ENCODE results near the gene HOXA9.

HOXA9 gene

DNA sequence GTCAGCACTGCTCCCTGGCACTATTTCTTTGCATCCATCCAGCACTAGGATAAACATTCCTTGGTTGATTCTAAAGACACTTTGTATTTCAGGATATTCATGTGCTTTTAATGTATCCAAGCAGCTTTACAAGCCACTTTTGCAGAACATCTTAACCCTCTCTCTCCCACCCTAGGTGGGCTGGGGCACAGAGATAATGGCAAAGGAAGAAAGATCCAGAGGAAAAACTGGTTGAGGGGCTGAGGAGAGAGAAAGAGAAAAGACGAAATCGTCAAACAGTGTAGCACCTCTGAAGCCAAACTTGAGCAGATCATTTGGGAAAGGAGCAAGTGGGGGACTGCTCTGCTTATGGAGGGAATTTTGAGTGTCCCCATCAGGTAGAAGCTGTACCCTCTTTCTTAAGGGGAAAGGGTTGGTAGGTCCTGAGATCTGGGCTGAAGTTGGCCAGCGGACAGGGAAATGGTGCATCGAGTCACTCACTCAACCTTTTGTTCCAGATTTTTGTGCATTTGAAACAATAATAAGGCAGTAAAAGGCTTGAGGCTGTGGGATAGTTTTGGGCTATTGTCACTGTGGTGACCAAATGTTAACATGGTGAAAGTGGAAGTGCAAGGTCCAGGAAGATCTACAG is 38.7 kb upstream of the HOXA9 start:
- no peak for TF ChIP-seq SPI1 (IDR thresholded peaks at IDR 0.05; ENCODE audit: borderline replicate concordance, low read depth)
- no peak for TF ChIP-seq GABPA (IDR thresholded peaks at IDR 0.05; ENCODE audit: low read depth)
- TF ChIP-seq, protein P1, sequence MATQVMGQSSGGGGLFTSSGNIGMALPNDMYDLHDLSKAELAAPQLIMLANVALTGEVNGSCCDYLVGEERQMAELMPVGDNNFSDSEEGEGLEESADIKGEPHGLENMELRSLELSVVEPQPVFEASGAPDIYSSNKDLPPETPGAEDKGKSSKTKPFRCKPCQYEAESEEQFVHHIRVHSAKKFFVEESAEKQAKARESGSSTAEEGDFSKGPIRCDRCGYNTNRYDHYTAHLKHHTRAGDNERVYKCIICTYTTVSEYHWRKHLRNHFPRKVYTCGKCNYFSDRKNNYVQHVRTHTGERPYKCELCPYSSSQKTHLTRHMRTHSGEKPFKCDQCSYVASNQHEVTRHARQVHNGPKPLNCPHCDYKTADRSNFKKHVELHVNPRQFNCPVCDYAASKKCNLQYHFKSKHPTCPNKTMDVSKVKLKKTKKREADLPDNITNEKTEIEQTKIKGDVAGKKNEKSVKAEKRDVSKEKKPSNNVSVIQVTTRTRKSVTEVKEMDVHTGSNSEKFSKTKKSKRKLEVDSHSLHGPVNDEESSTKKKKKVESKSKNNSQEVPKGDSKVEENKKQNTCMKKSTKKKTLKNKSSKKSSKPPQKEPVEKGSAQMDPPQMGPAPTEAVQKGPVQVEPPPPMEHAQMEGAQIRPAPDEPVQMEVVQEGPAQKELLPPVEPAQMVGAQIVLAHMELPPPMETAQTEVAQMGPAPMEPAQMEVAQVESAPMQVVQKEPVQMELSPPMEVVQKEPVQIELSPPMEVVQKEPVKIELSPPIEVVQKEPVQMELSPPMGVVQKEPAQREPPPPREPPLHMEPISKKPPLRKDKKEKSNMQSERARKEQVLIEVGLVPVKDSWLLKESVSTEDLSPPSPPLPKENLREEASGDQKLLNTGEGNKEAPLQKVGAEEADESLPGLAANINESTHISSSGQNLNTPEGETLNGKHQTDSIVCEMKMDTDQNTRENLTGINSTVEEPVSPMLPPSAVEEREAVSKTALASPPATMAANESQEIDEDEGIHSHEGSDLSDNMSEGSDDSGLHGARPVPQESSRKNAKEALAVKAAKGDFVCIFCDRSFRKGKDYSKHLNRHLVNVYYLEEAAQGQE (IDR thresholded peaks at IDR 0.05; ENCODE audit: insufficient replicate concordance, low read depth): no peak
- TF ChIP-seq, protein P2, sequence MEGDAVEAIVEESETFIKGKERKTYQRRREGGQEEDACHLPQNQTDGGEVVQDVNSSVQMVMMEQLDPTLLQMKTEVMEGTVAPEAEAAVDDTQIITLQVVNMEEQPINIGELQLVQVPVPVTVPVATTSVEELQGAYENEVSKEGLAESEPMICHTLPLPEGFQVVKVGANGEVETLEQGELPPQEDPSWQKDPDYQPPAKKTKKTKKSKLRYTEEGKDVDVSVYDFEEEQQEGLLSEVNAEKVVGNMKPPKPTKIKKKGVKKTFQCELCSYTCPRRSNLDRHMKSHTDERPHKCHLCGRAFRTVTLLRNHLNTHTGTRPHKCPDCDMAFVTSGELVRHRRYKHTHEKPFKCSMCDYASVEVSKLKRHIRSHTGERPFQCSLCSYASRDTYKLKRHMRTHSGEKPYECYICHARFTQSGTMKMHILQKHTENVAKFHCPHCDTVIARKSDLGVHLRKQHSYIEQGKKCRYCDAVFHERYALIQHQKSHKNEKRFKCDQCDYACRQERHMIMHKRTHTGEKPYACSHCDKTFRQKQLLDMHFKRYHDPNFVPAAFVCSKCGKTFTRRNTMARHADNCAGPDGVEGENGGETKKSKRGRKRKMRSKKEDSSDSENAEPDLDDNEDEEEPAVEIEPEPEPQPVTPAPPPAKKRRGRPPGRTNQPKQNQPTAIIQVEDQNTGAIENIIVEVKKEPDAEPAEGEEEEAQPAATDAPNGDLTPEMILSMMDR (IDR thresholded peaks at IDR 0.05; ENCODE audit: insufficient read depth, low read length): no peak
- no peak for TF ChIP-seq POLR2AphosphoS5 (IDR thresholded peaks at IDR 0.05; ENCODE audit: low read depth)
- Histone ChIP-seq H3K4me3 (replicated peaks; ENCODE audit: insufficient read depth, low read length) (no peak overlapping the region), H3K27me3 (ENCODE audit: insufficient read depth, poor library complexity, severe bottlenecking) (peaks cover 66% of the 10 kb centered on the region), H3K27ac (replicated peaks) (no peak overlapping the region)
- DNase-seq (ENCODE audit: low read depth in 1 of 2, low spot score in 1 of 2): no peak

DNA sequence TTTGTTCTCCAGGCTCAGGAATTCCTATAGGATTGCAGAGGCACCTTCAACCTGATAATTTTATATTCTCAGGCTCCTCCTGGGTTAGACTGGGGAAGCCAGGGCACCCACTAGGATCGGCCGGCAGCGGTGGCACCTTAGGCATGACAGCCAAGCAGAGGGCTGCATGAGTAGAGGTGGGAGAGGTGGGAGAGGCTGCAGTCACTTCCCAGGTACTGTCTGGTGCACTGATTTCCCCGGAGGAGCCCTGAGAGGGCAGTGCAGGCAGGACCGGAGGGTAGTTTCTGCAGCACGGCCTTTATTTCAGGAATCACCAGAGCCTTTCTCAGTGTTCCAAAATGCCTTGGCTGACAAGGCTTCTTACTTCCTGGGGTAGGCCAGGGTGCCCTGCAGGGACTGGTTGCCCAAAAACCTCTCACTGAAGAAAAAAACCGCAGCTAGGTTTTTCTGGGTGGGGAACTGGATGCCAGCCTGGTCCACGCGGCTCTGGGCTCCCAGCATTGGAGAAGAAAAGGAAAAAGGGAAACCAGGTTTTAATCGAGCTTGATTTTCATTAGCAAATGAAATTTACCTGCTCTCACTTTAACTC is 38.1 kb upstream of the HOXA9 start:
- TF ChIP-seq, protein P1 (IDR thresholded peaks at IDR 0.05; ENCODE audit: insufficient replicate concordance, low read depth): no peak
- no peak for TF ChIP-seq POLR2AphosphoS5 (IDR thresholded peaks at IDR 0.05; ENCODE audit: low read depth)
- TF ChIP-seq GABPA (IDR thresholded peaks at IDR 0.05; ENCODE audit: low read depth): no peak
- TF ChIP-seq, protein P2 (IDR thresholded peaks at IDR 0.05; ENCODE audit: insufficient read depth, low read length): no peak
- TF ChIP-seq SPI1 (IDR thresholded peaks at IDR 0.05; ENCODE audit: borderline replicate concordance, low read depth): no peak
- Histone ChIP-seq H3K27ac (replicated peaks) (no peak overlapping the region), H3K4me3 (replicated peaks; ENCODE audit: insufficient read depth, low read length) (no peak overlapping the region), H3K27me3 (ENCODE audit: insufficient read depth, poor library complexity, severe bottlenecking) (peaks cover 71% of the 10 kb centered on the region)
- DNase-seq (ENCODE audit: low read depth in 1 of 2, low spot score in 1 of 2): no peak

DNA sequence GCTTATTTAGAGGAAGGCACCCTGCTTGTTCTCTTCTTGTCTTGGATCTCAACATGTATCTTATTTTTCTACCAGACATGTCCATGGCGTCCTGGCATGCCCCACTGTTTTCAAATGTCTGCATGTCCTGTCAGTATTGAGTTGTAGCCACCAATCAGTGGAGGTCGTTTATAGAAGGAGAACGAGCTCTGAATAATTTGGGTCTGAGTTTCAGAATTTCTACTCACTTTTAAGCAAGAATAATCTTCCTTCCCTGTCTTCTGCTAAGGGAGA is 37.5 kb upstream of the HOXA9 start:
- Histone ChIP-seq H3K4me3 (replicated peaks; ENCODE audit: insufficient read depth, low read length) (no peak overlapping the region), H3K27me3 (ENCODE audit: insufficient read depth, poor library complexity, severe bottlenecking) (peaks cover 78% of the 10 kb centered on the region), H3K27ac (replicated peaks) (no peak overlapping the region)
- no peak for DNase-seq (ENCODE audit: low read depth in 1 of 2, low spot score in 1 of 2)
- TF ChIP-seq, protein P2 (IDR thresholded peaks at IDR 0.05; ENCODE audit: insufficient read depth, low read length): no peak
- TF ChIP-seq, protein P1 (IDR thresholded peaks at IDR 0.05; ENCODE audit: insufficient replicate concordance, low read depth): no peak
- TF ChIP-seq GABPA (IDR thresholded peaks at IDR 0.05; ENCODE audit: low read depth) (no peak), POLR2AphosphoS5 (IDR thresholded peaks at IDR 0.05; ENCODE audit: low read depth) (no peak)
